Naive B cell (primary cell): Measurements from ENCODE around the gene CNIH1. TPM values are rescaled to one million over a fixed set of nuclear protein-coding genes. Genes with fewer than 3 reads are reported as not detected.
"Not testable (repeated sequence)": the region's sequence is repeated elsewhere in the genome, so short reads cannot be mapped to it uniquely, and the experiment has no call there.

Source experiments
- ATAC-seq, 2 donors: fragments of 150-1000 bp; cut with Tn5 transposase; 2 replicates each; pipeline ENCODE4 v1.10.0; 2021; ENCODE audit warnings: low read depth in 2 of 2, mild to moderate bottlenecking in 2 of 2, moderate library complexity in 2 of 2
- DNase-seq: peaks from one replicate; pipeline ENCODE4 v3.0.0; 2022
- H3K27ac Mint-ChIP-seq, 6 donors: one replicate each; pipeline ENCODE4 v1.8.0; 2020 to 2022; ENCODE audit warnings: mild to moderate bottlenecking in 6 of 6, mixed read lengths in 6 of 6, moderate library complexity in 5 of 6, inconsistent platforms in 2 of 6
- H3K27me3 Mint-ChIP-seq, 3 donors: one replicate each; pipeline ENCODE4 v1.8.0; 2021 to 2022; ENCODE audit warnings: mixed read lengths in 3 of 3, mild to moderate bottlenecking in 1 of 3
- H3K36me3 Mint-ChIP-seq, 2 donors: one replicate each; pipeline ENCODE4 v1.8.0; 2020 to 2022; ENCODE audit warnings: mixed read lengths in 2 of 2, inconsistent platforms in 1 of 2, mild to moderate bottlenecking in 1 of 2
- H3K4me1 Mint-ChIP-seq, 3 donors: one replicate each; pipeline ENCODE4 v1.8.0; 2020 to 2022; ENCODE audit warnings: mixed read lengths in 3 of 3, inconsistent platforms in 1 of 3, mild to moderate bottlenecking in 1 of 3, moderate library complexity in 1 of 3
- H3K4me3 Mint-ChIP-seq, 8 donors: one replicate each; pipeline ENCODE4 v1.8.0; 2020 to 2022; ENCODE audit warnings: mild to moderate bottlenecking in 8 of 8, mixed read lengths in 8 of 8, moderate library complexity in 8 of 8, inconsistent platforms in 2 of 8
- H3K9me3 Mint-ChIP-seq, 7 donors: one replicate each; pipeline ENCODE4 v1.8.0; 2020 to 2022; ENCODE audit warnings: mixed read lengths in 7 of 7, mild to moderate bottlenecking in 5 of 7, inconsistent platforms in 2 of 7, moderate library complexity in 1 of 7
- polyA plus RNA-seq, 6 donors: library from polyadenylated mRNA; unstranded; fragments of 300-500 nt; fragmentation: Illumina TruSeq; gene quantifications; one replicate each; pipeline ENCODE4 v1.2.3, GENCODE V29; 2021; ENCODE audit warnings: low read depth in 6 of 6

Gene CNIH1
- polyA plus RNA-seq, 6 donors from 2014 or later: 69.3 to 167 (median 78.3) TPM

DNA sequence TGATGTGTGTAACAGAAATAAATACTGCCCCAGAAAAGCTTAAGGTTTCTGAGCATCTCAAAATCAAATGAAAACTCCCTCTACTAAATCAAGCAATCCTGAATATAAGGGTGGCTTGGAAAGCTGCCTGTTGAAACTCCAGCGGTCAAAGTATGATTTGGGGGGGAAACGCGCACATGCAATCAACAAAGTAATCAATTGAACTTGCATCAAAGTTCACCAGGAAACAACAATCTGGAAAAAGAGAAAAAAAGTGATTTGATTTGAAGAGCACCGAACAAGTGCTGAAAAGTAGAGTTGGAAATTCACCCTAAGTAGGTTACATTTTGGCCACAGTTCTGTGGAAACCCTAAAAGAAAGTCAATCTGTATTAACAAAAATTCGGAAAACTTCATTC, 700 bp downstream of the CNIH1 start:
- Mint-ChIP-seq H3K4me3 (peak overlapping the region; percentile 84 to 92 (median 89)), H3K4me1 (peaks cover 32 to 50% (median 34%) of the 10 kb centered on the region in 3 donors), H3K9me3 (no peaks in the 10 kb centered on the region), H3K36me3 (peaks cover 0 to 6% of the 10 kb centered on the region in 2 donors), H3K27ac (peak overlapping the region; percentile 38 to 92 (median 80)), H3K27me3 (peaks cover 0 to 7% (median 0%) of the 10 kb centered on the region in 3 donors)
- no peak for ATAC-seq
- DNase-seq: no peak

GRCh38 chr14:54440037-54440436, 1.1 kb downstream of the CNIH1 start:
- H3K27ac Mint-ChIP-seq: peak overlapping the region in 3 of 6 donors; percentile 59 to 91 (median 70)
- H3K4me1 Mint-ChIP-seq: peaks cover 33 to 54% (median 38%) of the 10 kb centered on the region in 3 donors
- H3K4me3 Mint-ChIP-seq: peak overlapping the region; percentile 84 to 92 (median 89)
- ATAC-seq (no peak), DNase-seq (no peak)
- no peaks in the 10 kb centered on the region for H3K9me3 Mint-ChIP-seq
- peaks cover 0 to 6% of the 10 kb centered on the region in 2 donors for H3K36me3 Mint-ChIP-seq
- H3K27me3 Mint-ChIP-seq: peaks cover 0 to 7% (median 0%) of the 10 kb centered on the region in 3 donors

GRCh38 chr14:54438703-54439102, 2.5 kb downstream of the CNIH1 start:
- H3K9me3 Mint-ChIP-seq: no peaks in the 10 kb centered on the region

GRCh38 chr14:54437954-54438353, 3.2 kb downstream of the CNIH1 start:
- H3K4me3 Mint-ChIP-seq: peak overlapping the region in 2 of 8 donors; percentile 30 to 56
- not testable (repeated sequence) for ATAC-seq, H3K36me3 Mint-ChIP-seq, H3K27me3 Mint-ChIP-seq, H3K9me3 Mint-ChIP-seq, DNase-seq
- H3K27ac Mint-ChIP-seq: peak overlapping the region in 1 of 6 donors; percentile 27
- peaks cover 37 to 59% (median 46%) of the 10 kb centered on the region in 3 donors for H3K4me1 Mint-ChIP-seq

More at GRCh38 chr14:54438703-54439102, 2.5 kb downstream of the CNIH1 start:
- DNase-seq (no peak), ATAC-seq (no peak)
- H3K27ac Mint-ChIP-seq: peak overlapping the region in 1 of 6 donors; percentile 65
- no peaks in the 10 kb centered on the region for H3K27me3 Mint-ChIP-seq
- H3K36me3 Mint-ChIP-seq: peaks cover 0 to 6% of the 10 kb centered on the region in 2 donors
- peak overlapping the region in 4 of 8 donors; percentile 19 to 51 (median 46) for H3K4me3 Mint-ChIP-seq
- H3K4me1 Mint-ChIP-seq: peaks cover 37 to 59% (median 46%) of the 10 kb centered on the region in 3 donors

GRCh38 chr14:54435500-54435981, 5.6 kb downstream of the CNIH1 start:
- Mint-ChIP-seq H3K36me3 (peaks cover 0 to 6% of the 10 kb centered on the region in 2 donors), H3K27me3 (no peaks in the 10 kb centered on the region), H3K4me3 (peak overlapping the region in 1 of 8 donors; percentile 3), H3K4me1 (peaks cover 29 to 51% (median 39%) of the 10 kb centered on the region in 3 donors), H3K9me3 (no peaks in the 10 kb centered on the region), H3K27ac (peak overlapping the region in 1 of 6 donors; percentile 11)
- ATAC-seq (no peak), DNase-seq (no peak)

DNA sequence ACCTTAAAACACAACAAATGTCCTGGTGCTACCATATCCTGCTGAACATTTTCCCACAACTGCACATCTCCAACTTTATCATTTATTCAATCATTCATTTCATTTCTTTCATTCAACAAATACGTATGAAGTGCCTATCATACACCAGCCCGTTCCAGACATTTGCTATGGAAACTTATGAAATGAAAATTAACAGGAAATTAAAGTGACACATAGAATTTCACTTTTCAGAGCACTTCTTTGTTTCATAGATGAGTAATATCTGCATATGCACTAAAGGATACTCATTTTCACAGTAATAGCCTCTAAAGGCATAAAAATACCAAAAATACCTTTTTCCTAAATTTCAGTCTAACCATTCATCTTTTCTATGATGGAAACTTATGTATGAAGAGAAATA, 12.6 kb downstream of the CNIH1 start:
- peaks cover 0 to 19% of the 10 kb centered on the region in 2 donors for H3K36me3 Mint-ChIP-seq
- H3K4me1 Mint-ChIP-seq: no peaks in the 10 kb centered on the region
- no peaks in the 10 kb centered on the region for H3K27me3 Mint-ChIP-seq
- H3K9me3 Mint-ChIP-seq: no peaks in the 10 kb centered on the region
- no peak overlapping the region for H3K4me3 Mint-ChIP-seq
- no peak overlapping the region for H3K27ac Mint-ChIP-seq
- DNase-seq (no peak), ATAC-seq (no peak)

DNA sequence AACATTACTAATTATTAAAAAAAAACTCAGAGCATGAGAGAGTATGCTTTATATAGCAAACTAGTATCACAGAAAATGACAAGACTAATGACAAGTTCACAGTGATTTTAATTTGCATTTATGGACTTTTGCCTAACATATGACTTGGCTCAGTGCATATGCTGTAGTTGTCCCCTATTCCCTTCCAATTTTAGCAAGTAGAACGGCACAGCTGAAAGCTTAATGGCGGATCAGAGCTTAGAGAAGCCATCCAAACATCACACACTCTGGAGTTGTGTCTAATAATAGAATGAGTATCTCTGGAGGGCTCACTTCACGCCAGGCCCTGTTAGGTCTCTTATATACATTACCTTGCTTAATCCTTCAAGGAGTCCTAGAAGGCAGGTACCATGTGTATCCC, 13.3 kb downstream of the CNIH1 start:
- Mint-ChIP-seq H3K27ac (peak overlapping the region in 1 of 6 donors; percentile 36), H3K36me3 (peaks cover 0 to 19% of the 10 kb centered on the region in 2 donors), H3K9me3 (no peaks in the 10 kb centered on the region), H3K27me3 (no peaks in the 10 kb centered on the region), H3K4me1 (no peaks in the 10 kb centered on the region), H3K4me3 (no peak overlapping the region)
- ATAC-seq: no peak
- no peak for DNase-seq

DNA sequence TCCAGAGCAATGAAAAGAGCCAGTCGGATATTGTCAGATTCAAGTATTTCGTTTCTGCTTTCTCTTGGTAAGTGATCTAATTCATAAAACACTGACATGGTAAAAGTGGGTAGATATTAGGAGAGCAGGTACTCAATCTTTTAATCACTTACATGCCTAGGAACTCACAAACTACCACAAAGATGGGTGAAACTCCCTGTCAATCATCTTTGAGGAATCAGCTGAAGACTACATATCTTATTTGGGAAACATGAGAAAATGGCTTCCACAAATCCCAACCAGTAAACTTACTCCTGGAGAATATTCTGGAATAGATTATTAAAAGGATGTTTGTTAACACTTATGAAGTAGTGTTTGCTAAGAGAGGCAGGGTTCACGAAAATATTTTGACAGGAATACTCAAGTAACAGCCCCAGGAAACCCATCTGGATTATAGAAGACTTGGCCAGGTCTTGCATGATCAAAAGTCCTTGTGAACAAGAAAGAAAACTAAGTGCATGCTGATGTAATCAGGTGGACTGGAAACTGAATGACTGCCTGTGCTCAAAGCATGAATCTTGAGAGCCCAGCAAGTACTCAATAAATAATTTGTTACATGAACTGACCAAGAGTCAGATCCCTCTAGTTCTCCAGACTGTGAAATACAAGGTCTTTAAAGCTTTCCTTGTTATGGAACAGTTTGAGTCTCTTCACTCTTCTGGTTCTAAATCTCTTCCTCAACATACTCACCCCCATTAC, 15.5 kb downstream of the CNIH1 start:
- ATAC-seq (no peak), DNase-seq (no peak)
- H3K27ac Mint-ChIP-seq: peak overlapping the region in 1 of 6 donors; percentile 72
- peaks cover 1 to 2% (median 1%) of the 10 kb centered on the region in 3 donors for H3K4me1 Mint-ChIP-seq
- no peaks in the 10 kb centered on the region for H3K27me3 Mint-ChIP-seq
- no peak overlapping the region for H3K4me3 Mint-ChIP-seq
- H3K9me3 Mint-ChIP-seq: no peaks in the 10 kb centered on the region
- peaks cover 0 to 19% of the 10 kb centered on the region in 2 donors for H3K36me3 Mint-ChIP-seq

DNA sequence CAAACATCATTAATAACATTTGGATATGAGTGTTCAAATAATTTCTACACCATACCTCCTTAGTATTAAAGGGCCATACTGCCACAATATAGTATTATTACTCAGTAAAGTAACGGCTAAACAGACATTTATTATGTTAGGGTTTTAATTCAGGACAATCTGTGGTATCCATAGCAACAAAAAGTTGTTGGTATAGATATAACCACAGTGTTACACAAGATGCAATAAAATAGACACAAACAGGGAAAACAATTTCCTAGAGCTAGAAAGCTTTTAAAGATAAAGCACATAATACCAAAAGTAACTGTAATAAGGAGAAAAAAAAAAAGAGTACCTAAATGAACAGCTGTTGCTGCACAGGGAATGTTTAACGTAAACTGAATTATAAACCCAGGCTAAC, 16.1 kb downstream of the CNIH1 start:
- peaks cover 0 to 15% of the 10 kb centered on the region in 2 donors for H3K36me3 Mint-ChIP-seq

DNA sequence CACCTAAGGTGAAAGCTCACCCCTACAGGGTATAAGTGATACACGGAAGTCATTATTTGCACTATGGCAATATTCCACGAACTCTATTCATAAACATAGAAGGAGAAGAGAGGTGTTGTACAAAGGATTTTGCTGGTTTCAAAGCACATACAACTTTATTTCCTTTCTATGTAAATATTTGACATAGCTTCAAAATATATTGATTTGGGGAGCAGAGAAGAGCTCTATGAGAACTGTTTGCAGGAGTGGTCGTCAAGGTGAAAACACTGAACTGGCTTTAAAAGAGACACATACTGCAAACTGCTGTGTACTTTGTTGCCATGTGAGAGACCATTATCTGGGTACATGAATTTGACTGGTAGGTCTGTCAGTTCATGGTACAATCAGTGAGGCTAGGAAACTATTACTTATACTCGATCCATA, 16.7 kb downstream of the CNIH1 start:
- peaks cover 5 to 8% (median 5%) of the 10 kb centered on the region in 3 donors for H3K4me1 Mint-ChIP-seq
- no peaks in the 10 kb centered on the region for H3K9me3 Mint-ChIP-seq
- H3K36me3 Mint-ChIP-seq: peaks cover 0 to 9% of the 10 kb centered on the region in 2 donors
- H3K4me3 Mint-ChIP-seq: no peak overlapping the region
- ATAC-seq (no peak), DNase-seq (no peak)
- H3K27me3 Mint-ChIP-seq: no peaks in the 10 kb centered on the region
- no peak overlapping the region for H3K27ac Mint-ChIP-seq

More for the DNA sequence above, 16.1 kb downstream of the CNIH1 start:
- H3K4me1 Mint-ChIP-seq: peaks cover 5 to 8% (median 5%) of the 10 kb centered on the region in 3 donors
- no peak overlapping the region for H3K27ac Mint-ChIP-seq
- DNase-seq (no peak), ATAC-seq (no peak)
- no peak overlapping the region for H3K4me3 Mint-ChIP-seq
- H3K9me3 Mint-ChIP-seq: no peaks in the 10 kb centered on the region
- no peaks in the 10 kb centered on the region for H3K27me3 Mint-ChIP-seq

- ATAC-seq (no peak), DNase-seq (no peak)
- no peaks in the 10 kb centered on the region for H3K9me3 Mint-ChIP-seq
- peaks cover 0 to 9% of the 10 kb centered on the region in 2 donors for H3K36me3 Mint-ChIP-seq
- H3K4me1 Mint-ChIP-seq: peaks cover 5 to 8% (median 5%) of the 10 kb centered on the region in 3 donors
- no peak overlapping the region for H3K4me3 Mint-ChIP-seq
- no peaks in the 10 kb centered on the region for H3K27me3 Mint-ChIP-seq
- H3K27ac Mint-ChIP-seq: no peak overlapping the region
These were observed 17.2 kb downstream of the CNIH1 start for GRCh38 chr14:54423991-54424390.

GRCh38 chr14:54420478-54421142, 20.6 kb downstream of the CNIH1 start:
- Mint-ChIP-seq H3K27ac (peak overlapping the region in 4 of 6 donors; percentile 21 to 91 (median 88)), H3K9me3 (no peaks in the 10 kb centered on the region), H3K27me3 (no peaks in the 10 kb centered on the region), H3K4me3 (no peak overlapping the region), H3K4me1 (peaks cover 5 to 8% (median 5%) of the 10 kb centered on the region in 3 donors), H3K36me3 (peaks cover 0 to 4% of the 10 kb centered on the region in 2 donors)
- ATAC-seq: peak in 1 of 2 donors; percentile 25
- no peak for DNase-seq

GRCh38 chr14:54411371-54411770, 29.8 kb downstream of the CNIH1 start:
- ATAC-seq (no peak), DNase-seq (no peak)
- Mint-ChIP-seq H3K27me3 (no peaks in the 10 kb centered on the region), H3K4me3 (no peak overlapping the region), H3K9me3 (peaks cover 0 to 1% (median 0%) of the 10 kb centered on the region in 7 donors), H3K36me3 (no peaks in the 10 kb centered on the region), H3K27ac (no peak overlapping the region), H3K4me1 (no peaks in the 10 kb centered on the region)
